HG03159 (cell line): ENCODE results near the gene HLA-DPA1.
"Not testable (repeated sequence)": the region's sequence is repeated elsewhere in the genome, so short reads cannot be mapped to it uniquely, and the experiment has no call there.

Source experiments
- ATAC-seq: cut with Tn5 transposase; IDR thresholded peaks from one replicate; pipeline ENCODE4 v1.9.1; 2021; ENCODE audit warnings: mild to moderate bottlenecking, moderate library complexity; ENCODE audit not compliant: unreplicated experiment

Gene HLA-DPA1

GRCh38 chr6:33065312-33065711 is 8.1 kb downstream of the HLA-DPA1 start:
- no peak for ATAC-seq

- ATAC-seq = no peak
These were observed 8.7 kb downstream of the HLA-DPA1 start for GRCh38 chr6:33064723-33065122.

DNA sequence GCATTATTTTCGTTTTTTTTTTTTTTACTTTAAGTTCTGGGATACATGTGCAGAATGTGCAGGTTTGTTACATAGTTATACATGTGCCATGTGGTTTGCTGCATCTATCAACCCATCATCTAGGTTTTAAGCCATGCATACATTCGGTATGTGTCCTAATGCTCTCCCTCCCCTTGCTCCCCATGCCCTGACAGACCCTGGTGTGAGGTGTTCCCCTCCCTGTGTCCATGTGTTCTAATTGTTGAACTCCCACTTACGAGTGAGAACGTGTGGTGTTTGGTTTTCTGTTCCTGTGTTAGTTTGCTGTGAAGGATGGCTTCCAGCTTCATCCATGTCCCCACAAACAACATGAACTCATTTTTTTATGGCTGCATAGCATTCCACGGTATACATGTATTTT is 10.0 kb downstream of the HLA-DPA1 start:
- ATAC-seq = not testable (repeated sequence)

- no peak for ATAC-seq
These were observed 11.5 kb downstream of the HLA-DPA1 start for GRCh38 chr6:33061987-33062386.

GRCh38 chr6:33057222-33058150 is 16.0 kb downstream of the HLA-DPA1 start:
- no peak for ATAC-seq

GRCh38 chr6:33053230-33053629 is 20.2 kb downstream of the HLA-DPA1 start:
- no peak for ATAC-seq

DNA sequence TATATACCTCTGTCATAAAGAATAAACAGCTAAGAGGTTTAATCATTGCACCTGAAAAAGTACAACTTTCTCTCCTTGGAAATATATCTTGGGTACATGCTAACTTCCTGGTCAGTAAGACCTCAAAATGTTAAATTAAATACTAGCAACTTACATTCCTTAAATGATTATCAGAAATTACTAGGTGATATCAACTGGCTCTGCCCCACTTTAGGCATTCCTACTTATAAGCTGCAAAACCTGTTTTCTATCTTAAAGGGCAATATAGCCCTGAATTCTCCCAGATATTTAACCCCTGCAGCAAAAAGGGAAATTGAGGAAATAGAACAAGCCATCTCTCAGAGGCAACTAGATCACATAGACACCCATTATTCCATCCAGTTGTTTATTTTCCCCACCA is 20.8 kb downstream of the HLA-DPA1 start:
- no peak for ATAC-seq

DNA sequence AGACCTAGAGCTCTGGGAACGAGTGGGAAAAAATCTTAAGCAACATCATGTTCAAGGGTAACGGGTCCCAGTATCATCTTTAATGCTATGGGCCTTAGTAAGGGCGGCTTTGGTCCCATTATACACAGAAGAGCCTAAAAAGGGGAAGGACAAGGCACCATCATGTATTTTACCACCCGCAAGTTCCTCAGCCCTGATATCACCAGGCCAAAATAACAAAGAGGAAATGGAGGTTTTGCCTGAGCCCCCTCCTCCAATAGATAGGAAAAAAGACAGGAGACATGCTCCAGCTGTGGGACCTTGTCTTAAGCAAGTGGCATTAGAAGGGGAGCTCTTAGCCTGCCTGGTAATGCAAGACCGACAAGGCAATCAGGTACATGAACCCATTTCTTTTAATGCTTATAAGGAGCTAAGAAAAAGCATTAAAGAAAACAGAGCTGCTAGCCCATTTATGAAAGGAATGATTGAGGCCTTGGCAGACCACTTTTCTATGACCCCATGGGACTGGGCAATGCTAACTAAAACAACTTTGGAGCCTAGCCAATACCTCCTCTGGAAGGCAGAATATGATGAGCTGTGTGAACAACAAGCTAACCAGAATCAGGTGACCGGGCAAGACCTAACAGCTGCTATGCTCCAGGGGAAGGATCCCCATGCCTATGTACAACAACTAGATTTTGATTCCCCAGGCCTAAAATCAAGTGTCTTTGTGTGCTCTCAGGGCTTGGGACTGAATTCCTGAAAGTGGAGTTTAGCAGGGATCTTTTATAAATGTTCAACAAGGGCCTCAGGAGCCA is 23.2 kb downstream of the HLA-DPA1 start:
- no peak for ATAC-seq

DNA sequence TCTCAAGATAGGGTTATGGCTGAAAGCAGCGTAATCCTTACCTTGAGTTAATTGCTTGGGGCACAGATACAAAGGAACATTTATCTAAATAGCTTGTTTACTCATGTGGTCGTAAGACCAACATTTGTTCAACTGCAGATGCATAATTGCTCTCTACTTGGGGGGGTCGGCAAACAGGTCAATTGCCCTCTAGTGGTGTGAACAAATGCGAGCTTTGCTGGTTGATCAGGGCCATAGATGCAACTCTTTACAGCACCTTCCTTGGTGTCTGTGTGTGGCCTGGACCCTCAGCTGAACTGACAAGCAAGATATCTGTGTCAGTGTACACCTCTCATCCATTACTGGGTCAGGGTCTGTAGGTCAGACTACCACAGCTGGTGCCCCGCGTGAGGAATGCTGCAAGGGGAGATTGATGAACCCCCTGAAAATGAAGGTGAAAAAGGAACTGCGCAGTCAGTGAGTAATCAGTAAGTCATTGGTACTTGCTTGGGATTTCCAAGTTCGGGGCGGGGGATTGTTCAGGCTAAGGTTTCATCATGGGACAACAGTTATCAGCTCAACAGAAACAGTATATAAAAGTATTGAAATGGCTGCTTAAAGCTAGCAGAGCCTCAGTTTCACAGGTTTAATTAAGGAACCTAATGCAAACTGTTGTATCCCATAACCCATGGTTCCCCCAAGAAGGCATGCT is 24.0 kb downstream of the HLA-DPA1 start:
- ATAC-seq = no peak

- no peak for ATAC-seq
These were observed 33.3 kb downstream of the HLA-DPA1 start for GRCh38 chr6:33040157-33040556.

GRCh38 chr6:33036535-33036934 is 36.9 kb downstream of the HLA-DPA1 start:
- ATAC-seq = no peak

GRCh38 chr6:33034554-33034953 is 38.9 kb downstream of the HLA-DPA1 start:
- ATAC-seq = no peak

DNA sequence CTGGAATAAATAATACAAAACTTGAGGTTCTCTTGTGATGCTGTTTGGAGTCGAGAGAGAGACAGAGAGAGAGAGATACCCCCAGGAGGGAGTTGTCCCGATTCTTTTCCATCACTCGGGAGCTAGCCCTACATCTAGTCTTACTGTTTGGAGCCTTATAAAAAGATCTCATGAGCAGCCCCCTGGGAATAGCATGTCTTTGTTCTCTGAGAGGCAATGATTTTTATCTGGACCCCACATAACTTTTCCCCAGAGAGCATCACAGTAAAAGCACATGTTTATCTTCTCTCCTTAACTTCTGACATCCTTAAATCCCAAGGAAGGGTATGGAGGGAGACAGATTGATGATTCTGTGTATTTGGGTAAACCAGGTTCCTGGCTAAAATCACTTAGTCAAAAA is 43.2 kb downstream of the HLA-DPA1 start:
- no peak for ATAC-seq

DNA sequence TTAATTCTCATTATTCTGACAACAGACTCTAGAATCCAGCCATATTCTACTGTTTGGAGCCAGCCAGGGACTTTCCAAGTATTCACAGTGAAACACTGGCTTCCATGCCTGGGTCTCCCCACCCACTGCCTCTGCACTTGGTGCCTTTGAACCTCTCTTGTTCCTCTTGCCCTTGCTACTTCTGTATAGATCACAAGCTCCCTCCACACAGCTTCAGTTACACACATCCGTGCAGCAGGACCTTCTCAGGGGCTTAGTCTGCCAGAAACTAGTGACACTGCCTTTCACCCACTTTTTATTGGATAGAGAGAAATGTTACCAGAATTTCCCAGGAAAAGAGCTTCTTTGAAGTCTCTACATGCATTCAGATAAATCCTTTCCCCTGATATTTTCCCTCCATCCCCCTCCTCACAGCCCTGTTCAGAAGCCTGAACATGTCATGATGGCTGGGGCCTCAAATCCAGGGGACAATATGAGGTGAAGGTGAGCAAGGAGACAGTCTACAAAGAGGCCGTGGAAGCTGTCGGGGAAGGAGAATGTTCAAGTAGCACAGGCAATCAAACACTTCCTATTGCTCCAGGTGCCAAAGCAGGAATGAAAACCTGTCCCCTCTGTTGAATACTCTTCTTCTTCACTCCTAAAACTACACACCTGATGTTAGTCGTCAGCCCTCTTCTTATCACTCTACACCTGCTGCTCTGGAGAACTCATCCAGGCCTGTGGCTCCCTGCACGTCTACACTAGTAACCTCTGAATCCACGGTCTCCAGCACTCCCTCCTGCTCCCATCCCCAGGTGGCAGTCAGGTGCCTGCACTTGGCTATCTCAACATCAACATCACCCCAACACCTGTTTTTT is 43.9 kb downstream of the HLA-DPA1 start:
- ATAC-seq = peak; percentile 72

GRCh38 chr6:33028220-33028849 is 45.1 kb downstream of the HLA-DPA1 start:
- ATAC-seq = no peak

DNA sequence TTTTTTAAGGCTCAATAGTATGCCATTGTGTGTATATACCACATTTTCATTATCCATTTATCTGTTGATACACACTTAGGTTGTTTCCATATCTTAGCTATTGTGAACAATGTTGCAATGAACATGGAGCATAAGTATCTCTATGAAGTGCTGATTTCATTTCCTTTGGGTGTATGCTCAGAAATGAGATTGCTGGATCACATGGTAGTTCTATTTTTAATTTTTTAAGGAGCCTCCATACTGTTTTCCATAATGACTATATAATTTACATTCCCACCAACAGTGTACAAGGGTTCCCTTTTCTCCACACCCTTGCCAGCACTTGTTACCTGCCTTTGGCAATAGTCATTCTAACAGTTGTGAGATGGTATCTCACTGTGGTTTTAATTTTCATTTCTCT is 48.9 kb downstream of the HLA-DPA1 start:
- no peak for ATAC-seq

GRCh38 chr6:33023536-33023935 is 49.9 kb downstream of the HLA-DPA1 start:
- ATAC-seq = no peak

DNA sequence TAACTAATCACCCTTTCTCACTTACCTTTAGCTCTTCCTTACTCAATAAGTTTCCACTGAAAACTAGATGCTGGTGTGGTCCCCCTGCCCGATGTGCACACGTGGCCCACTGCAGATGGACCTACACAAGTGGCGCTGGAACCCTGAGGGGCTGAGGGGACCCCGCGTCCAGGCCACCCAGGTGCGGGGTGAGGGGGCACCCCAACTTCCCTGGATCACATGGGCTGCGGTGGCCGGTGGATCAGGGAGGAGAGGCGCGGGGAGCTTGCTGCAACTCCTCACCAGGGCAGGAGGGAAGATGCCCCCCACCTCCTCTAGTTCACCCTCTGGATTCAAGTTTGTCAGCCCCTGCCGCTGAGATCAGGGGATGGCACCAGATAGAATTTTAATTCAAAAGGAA is 51.5 kb downstream of the HLA-DPA1 start:
- ATAC-seq = no peak

- ATAC-seq = no peak
These were observed 54.1 kb downstream of the HLA-DPA1 start for GRCh38 chr6:33019372-33019771.

DNA sequence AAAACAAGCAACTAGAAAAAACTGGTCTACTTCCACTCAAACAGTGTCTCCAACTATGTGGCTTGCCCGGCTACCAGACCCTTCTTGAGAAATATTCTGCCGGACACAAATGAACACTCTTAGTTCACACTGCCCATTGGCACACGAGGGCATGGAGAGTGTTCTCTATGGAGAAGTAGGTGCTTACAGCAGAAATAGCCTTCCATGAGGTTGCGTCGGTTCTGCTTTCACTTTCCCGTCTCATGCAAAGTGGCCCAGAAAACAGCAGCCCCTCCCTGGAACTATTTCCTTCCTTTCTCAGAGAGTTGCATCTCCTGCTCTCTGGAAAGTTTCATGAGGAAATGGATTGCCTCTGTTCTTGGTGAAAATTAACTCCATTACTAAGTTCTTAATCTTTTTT is 54.5 kb downstream of the HLA-DPA1 start:
- peak; percentile 77 for ATAC-seq
